Measurements from ENCODE around the gene GRAMD1A.

- no peak for TF ChIP-seq POLR2AphosphoS5 (IDR thresholded peaks at IDR 0.05; ENCODE audit: borderline replicate concordance, low read depth, low read length)
- TF ChIP-seq EZH2 (IDR thresholded peaks at IDR 0.05): no peak
- TF ChIP-seq FOXP2 (optimal IDR thresholded peaks at IDR 0.05; ENCODE audit: control extremely low read depth, extremely low read length, insufficient read depth): no peak
Observed at GRCh38 chr19:34975056-34975455, 25.1 kb upstream of the GRAMD1A start.
